Measurements from ENCODE around the gene PID1.

Gene PID1

DNA sequence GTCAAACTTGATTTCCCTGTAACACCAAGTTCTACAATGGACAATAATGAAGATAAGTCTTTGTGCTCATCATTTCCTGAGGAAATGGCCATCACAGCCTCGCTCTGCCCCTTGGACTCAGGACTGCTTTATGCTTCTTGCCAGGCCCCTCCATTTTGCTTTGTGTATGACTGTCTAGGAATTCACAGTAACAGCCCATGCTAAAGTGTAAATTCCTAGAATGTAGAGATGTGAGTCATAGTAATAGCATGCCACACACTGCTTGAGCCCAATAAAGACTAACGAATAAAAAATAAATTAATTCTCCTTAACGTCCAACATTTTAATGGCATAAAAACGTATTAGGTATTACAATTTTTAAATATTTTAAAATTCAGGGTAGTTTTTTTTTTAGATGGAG is 226.5 kb downstream of the PID1 start:
- Histone ChIP-seq H3K27ac (no peak overlapping the region), H3K36me3 (replicated peaks) (no peaks in the 10 kb centered on the region), H3K27me3 (replicated peaks) (no peaks in the 10 kb centered on the region), H3K4me3 (ENCODE audit: low read depth, low read length) (no peak overlapping the region)
- in situ Hi-C loops (cut with HindIII; ENCODE audit: low pct_ligation_motif_present, low sequenced_read_pairs): no loop called here
- DNase-seq: no peak
- TF ChIP-seq, protein P1, sequence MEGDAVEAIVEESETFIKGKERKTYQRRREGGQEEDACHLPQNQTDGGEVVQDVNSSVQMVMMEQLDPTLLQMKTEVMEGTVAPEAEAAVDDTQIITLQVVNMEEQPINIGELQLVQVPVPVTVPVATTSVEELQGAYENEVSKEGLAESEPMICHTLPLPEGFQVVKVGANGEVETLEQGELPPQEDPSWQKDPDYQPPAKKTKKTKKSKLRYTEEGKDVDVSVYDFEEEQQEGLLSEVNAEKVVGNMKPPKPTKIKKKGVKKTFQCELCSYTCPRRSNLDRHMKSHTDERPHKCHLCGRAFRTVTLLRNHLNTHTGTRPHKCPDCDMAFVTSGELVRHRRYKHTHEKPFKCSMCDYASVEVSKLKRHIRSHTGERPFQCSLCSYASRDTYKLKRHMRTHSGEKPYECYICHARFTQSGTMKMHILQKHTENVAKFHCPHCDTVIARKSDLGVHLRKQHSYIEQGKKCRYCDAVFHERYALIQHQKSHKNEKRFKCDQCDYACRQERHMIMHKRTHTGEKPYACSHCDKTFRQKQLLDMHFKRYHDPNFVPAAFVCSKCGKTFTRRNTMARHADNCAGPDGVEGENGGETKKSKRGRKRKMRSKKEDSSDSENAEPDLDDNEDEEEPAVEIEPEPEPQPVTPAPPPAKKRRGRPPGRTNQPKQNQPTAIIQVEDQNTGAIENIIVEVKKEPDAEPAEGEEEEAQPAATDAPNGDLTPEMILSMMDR (IDR thresholded peaks at IDR 0.05; ENCODE audit: low read depth, low read length, missing control alignments): no peak

- DNase-seq: no peak
- in situ Hi-C loops (cut with HindIII; ENCODE audit: low pct_ligation_motif_present, low sequenced_read_pairs): no loop called here
- Histone ChIP-seq H3K36me3 (replicated peaks) (no peaks in the 10 kb centered on the region), H3K27ac (no peak overlapping the region), H3K4me3 (ENCODE audit: low read depth, low read length) (no peak overlapping the region), H3K27me3 (replicated peaks) (no peaks in the 10 kb centered on the region)
- TF ChIP-seq, protein P1 (IDR thresholded peaks at IDR 0.05; ENCODE audit: low read depth, low read length, missing control alignments): no peak
These were observed 227.4 kb downstream of the PID1 start for GRCh38 chr2:229043681-229044080.

GRCh38 chr2:229042349-229042748 is 228.7 kb downstream of the PID1 start:
- DNase-seq: no peak
- no peaks in the 10 kb centered on the region for H3K27me3 ChIP-seq (replicated peaks)
- TF ChIP-seq, protein P1 (IDR thresholded peaks at IDR 0.05; ENCODE audit: low read depth, low read length, missing control alignments): no peak
- H3K4me3 ChIP-seq (ENCODE audit: low read depth, low read length): no peak overlapping the region
- in situ Hi-C loops (cut with HindIII; ENCODE audit: low pct_ligation_motif_present, low sequenced_read_pairs): no loop called here
- no peak overlapping the region for H3K27ac ChIP-seq
- no peaks in the 10 kb centered on the region for H3K36me3 ChIP-seq (replicated peaks)

GRCh38 chr2:229041691-229042090 is 229.4 kb downstream of the PID1 start:
- TF ChIP-seq, protein P1 (IDR thresholded peaks at IDR 0.05; ENCODE audit: low read depth, low read length, missing control alignments): no peak
- no peaks in the 10 kb centered on the region for H3K27me3 ChIP-seq (replicated peaks)
- H3K36me3 ChIP-seq (replicated peaks): no peaks in the 10 kb centered on the region
- no peak overlapping the region for H3K4me3 ChIP-seq (ENCODE audit: low read depth, low read length)
- no peak for DNase-seq
- no peak overlapping the region for H3K27ac ChIP-seq
- in situ Hi-C loops (cut with HindIII; ENCODE audit: low pct_ligation_motif_present, low sequenced_read_pairs): no loop called here

GRCh38 chr2:229037621-229038020 is 233.5 kb downstream of the PID1 start:
- in situ Hi-C loops (cut with HindIII; ENCODE audit: low pct_ligation_motif_present, low sequenced_read_pairs): no loop called here
- Histone ChIP-seq H3K36me3 (replicated peaks) (no peaks in the 10 kb centered on the region), H3K27ac (no peak overlapping the region), H3K4me3 (ENCODE audit: low read depth, low read length) (no peak overlapping the region), H3K27me3 (replicated peaks) (no peaks in the 10 kb centered on the region)
- TF ChIP-seq, protein P1 (IDR thresholded peaks at IDR 0.05; ENCODE audit: low read depth, low read length, missing control alignments): no peak
- no peak for DNase-seq

DNA sequence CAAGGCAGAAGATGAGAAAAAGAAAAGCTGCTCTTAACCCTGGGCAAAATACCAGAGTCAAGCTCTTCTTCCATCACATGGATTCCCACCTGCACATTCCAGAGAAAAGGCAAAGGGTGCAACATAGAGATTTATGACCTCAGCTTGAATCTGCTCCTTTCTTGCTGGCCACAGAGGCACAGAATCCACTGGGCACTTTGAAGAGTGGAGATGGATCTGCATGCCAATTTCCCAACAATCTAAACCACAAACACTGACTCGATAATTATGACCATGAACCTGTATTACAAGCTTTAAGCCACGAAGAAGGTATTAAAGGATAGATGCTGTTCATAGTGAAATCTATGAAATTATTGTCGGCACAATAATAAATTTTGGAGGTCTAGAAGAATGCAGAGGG is 237.3 kb downstream of the PID1 start:
- Histone ChIP-seq H3K4me3 (ENCODE audit: low read depth, low read length) (no peak overlapping the region), H3K36me3 (replicated peaks) (no peaks in the 10 kb centered on the region), H3K27ac (no peak overlapping the region), H3K27me3 (replicated peaks) (no peaks in the 10 kb centered on the region)
- no peak for DNase-seq
- in situ Hi-C loops (cut with HindIII; ENCODE audit: low pct_ligation_motif_present, low sequenced_read_pairs): no loop called here
- TF ChIP-seq, protein P1 (IDR thresholded peaks at IDR 0.05; ENCODE audit: low read depth, low read length, missing control alignments): no peak
